OCI-LY3 (cell line): Measurements from ENCODE around the gene MGST1.

Experiments used
- EZH2phosphoT487 ChIP-seq: fragments of 200-600 bp; shearing (Covaris generic); IDR thresholded peaks from 2 replicates; pipeline ENCODE4 v1.6.1; 2018; ENCODE audit warnings: antibody characterized with exemption, mixed run types, low read depth
- TF ChIP-seq, protein P1 (sequence below): fragments of 200-600, 300-600 bp; sonication (generic); IDR thresholded peaks from 2 replicates; pipeline ENCODE4 v1.5.1; 2014; ENCODE audit warnings: antibody characterized with exemption, low read length, low read depth

DNA sequence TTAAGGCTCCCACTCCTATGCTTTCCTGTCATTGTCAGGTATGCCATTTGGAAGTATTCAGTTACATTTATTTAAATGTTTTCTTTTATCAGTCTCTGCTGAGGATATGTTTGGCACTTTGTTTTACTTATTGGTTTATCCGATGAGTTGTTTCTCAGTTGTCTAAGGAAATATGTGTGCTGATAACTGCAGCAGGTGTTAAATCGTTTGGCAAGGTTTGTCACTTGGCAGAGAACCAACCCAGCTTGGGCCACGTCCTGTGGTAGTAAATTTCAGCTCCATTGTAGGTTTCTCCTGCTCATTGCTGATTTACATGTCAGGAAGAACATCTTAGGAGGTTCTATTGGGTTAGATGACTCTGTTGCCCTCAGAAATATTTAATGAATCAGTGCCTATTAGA is 22.0 kb upstream of the MGST1 start:
- TF ChIP-seq, protein P1, sequence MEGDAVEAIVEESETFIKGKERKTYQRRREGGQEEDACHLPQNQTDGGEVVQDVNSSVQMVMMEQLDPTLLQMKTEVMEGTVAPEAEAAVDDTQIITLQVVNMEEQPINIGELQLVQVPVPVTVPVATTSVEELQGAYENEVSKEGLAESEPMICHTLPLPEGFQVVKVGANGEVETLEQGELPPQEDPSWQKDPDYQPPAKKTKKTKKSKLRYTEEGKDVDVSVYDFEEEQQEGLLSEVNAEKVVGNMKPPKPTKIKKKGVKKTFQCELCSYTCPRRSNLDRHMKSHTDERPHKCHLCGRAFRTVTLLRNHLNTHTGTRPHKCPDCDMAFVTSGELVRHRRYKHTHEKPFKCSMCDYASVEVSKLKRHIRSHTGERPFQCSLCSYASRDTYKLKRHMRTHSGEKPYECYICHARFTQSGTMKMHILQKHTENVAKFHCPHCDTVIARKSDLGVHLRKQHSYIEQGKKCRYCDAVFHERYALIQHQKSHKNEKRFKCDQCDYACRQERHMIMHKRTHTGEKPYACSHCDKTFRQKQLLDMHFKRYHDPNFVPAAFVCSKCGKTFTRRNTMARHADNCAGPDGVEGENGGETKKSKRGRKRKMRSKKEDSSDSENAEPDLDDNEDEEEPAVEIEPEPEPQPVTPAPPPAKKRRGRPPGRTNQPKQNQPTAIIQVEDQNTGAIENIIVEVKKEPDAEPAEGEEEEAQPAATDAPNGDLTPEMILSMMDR, result no peak
- TF ChIP-seq EZH2phosphoT487, result no peak
